ENCODE measurements around the gene PLXDC2.

Gene PLXDC2

GRCh38 chr10:19862811-19863515, 46.7 kb downstream of the PLXDC2 start:
- DNase-seq = no peak

- no peak for DNase-seq
Measured at GRCh38 chr10:19865676-19866075, 49.4 kb downstream of the PLXDC2 start.

- DNase-seq = no peak
Measured at GRCh38 chr10:19869370-19869769, 53.1 kb downstream of the PLXDC2 start.

GRCh38 chr10:19872504-19873271, 56.5 kb downstream of the PLXDC2 start:
- DNase-seq = no peak

GRCh38 chr10:19874190-19874589, 58.0 kb downstream of the PLXDC2 start:
- no peak for DNase-seq

GRCh38 chr10:19874791-19875190, 58.6 kb downstream of the PLXDC2 start:
- DNase-seq = no peak

- no peak for DNase-seq
Measured at GRCh38 chr10:19876570-19876969, 60.3 kb downstream of the PLXDC2 start.

- DNase-seq = no peak
Measured at GRCh38 chr10:19877466-19878255, 61.4 kb downstream of the PLXDC2 start.

- DNase-seq = no peak
Measured at GRCh38 chr10:19882621-19883020, 66.4 kb downstream of the PLXDC2 start.

- no peak for DNase-seq
Measured at GRCh38 chr10:19888061-19888660, 71.9 kb downstream of the PLXDC2 start.

GRCh38 chr10:19889256-19889655, 73.0 kb downstream of the PLXDC2 start:
- no peak for DNase-seq

GRCh38 chr10:19891429-19891828, 75.2 kb downstream of the PLXDC2 start:
- DNase-seq = no peak

- DNase-seq = no peak
Measured at GRCh38 chr10:19892270-19892669, 76.0 kb downstream of the PLXDC2 start.

GRCh38 chr10:19892677-19893076, 76.4 kb downstream of the PLXDC2 start:
- DNase-seq = no peak

- DNase-seq = no peak
Measured at GRCh38 chr10:19895500-19895899, 79.3 kb downstream of the PLXDC2 start.

- no peak for DNase-seq
Measured at GRCh38 chr10:19902456-19902855, 86.2 kb downstream of the PLXDC2 start.

GRCh38 chr10:19904202-19904661, 88.0 kb downstream of the PLXDC2 start:
- peak; percentile 35 for DNase-seq

GRCh38 chr10:19906108-19906791, 90.0 kb downstream of the PLXDC2 start:
- DNase-seq = no peak

GRCh38 chr10:19908991-19909696, 92.9 kb downstream of the PLXDC2 start:
- peak; percentile 8 for DNase-seq

- no peak for DNase-seq
Measured at GRCh38 chr10:19911886-19912285, 95.7 kb downstream of the PLXDC2 start.

- no peak for DNase-seq
Measured at GRCh38 chr10:19913987-19914386, 97.8 kb downstream of the PLXDC2 start.

GRCh38 chr10:19915125-19915524, 98.9 kb downstream of the PLXDC2 start:
- DNase-seq = no peak
